GM21737 (cell line): ENCODE data around the gene ZNF605.
"Not testable (repeated sequence)": the region's sequence is repeated elsewhere in the genome, so short reads cannot be mapped to it uniquely, and the experiment has no call there.

ENCODE experiments used
- ATAC-seq: cut with Tn5 transposase; IDR thresholded peaks from one replicate; pipeline ENCODE4 v1.9.1; 2021; ENCODE audit warnings: mild to moderate bottlenecking, moderate library complexity; ENCODE audit not compliant: unreplicated experiment

Gene ZNF605

GRCh38 chr12:132949936-132950837, 5.9 kb downstream of the ZNF605 start:
- ATAC-seq, result no peak

GRCh38 chr12:132948146-132949066, 7.7 kb downstream of the ZNF605 start:
- ATAC-seq, result no peak

- no peak for ATAC-seq
Measured at GRCh38 chr12:132946246-132946820, 9.8 kb downstream of the ZNF605 start.

GRCh38 chr12:132945806-132946205, 10.3 kb downstream of the ZNF605 start:
- ATAC-seq, result no peak

GRCh38 chr12:132942611-132943010, 13.5 kb downstream of the ZNF605 start:
- ATAC-seq, result no peak

- ATAC-seq, result no peak
Measured at GRCh38 chr12:132941336-132941954, 14.7 kb downstream of the ZNF605 start.

GRCh38 chr12:132940071-132940719, 15.9 kb downstream of the ZNF605 start:
- no peak for ATAC-seq

- ATAC-seq, result not testable (repeated sequence)
Measured at GRCh38 chr12:132938807-132939206, 17.3 kb downstream of the ZNF605 start.

GRCh38 chr12:132937476-132937875, 18.6 kb downstream of the ZNF605 start:
- no peak for ATAC-seq

GRCh38 chr12:132936921-132937320, 19.2 kb downstream of the ZNF605 start:
- ATAC-seq, result not testable (repeated sequence)

- ATAC-seq, result no peak
Measured at GRCh38 chr12:132936163-132936562, 19.9 kb downstream of the ZNF605 start.

GRCh38 chr12:132926415-132926833, 29.7 kb downstream of the ZNF605 start:
- no peak for ATAC-seq

GRCh38 chr12:132925597-132926414, 30.3 kb downstream of the ZNF605 start:
- ATAC-seq, result no peak

GRCh38 chr12:132924356-132924755, 31.8 kb downstream of the ZNF605 start:
- ATAC-seq, result no peak

- no peak for ATAC-seq
Measured at GRCh38 chr12:132923356-132923909, 32.7 kb downstream of the ZNF605 start.

GRCh38 chr12:132922676-132923075, 33.4 kb downstream of the ZNF605 start:
- ATAC-seq, result no peak

- no peak for ATAC-seq
Measured at GRCh38 chr12:132921685-132922084, 34.4 kb downstream of the ZNF605 start.

- ATAC-seq, result no peak
Measured at GRCh38 chr12:132918680-132919079, 37.4 kb downstream of the ZNF605 start.

GRCh38 chr12:132909030-132909368, 47.1 kb downstream of the ZNF605 start:
- no peak for ATAC-seq
